Liver (tissue), 9 donors: ENCODE data around the gene SEMA6D. TPM values are rescaled to one million over a fixed set of nuclear protein-coding genes. Genes with fewer than 3 reads are reported as not detected.

Source experiments
- DNase-seq: peaks from one replicate; pipeline ENCODE4 v3.0.0-alpha.2; 2017; ENCODE audit warnings: low spot score
- H3K27ac ChIP-seq, 2 donors: one replicate each; pipeline ENCODE4 v1.7.0; 2013; ENCODE audit warnings: inconsistent platforms in 2 of 2, low read length in 2 of 2, control low read depth in 1 of 2, low read depth in 1 of 2, mild to moderate bottlenecking in 1 of 2
- H3K27me3 ChIP-seq, 4 donors: one replicate each; pipeline versions ENCODE4 v1.6.1 to v1.7.0; 2013; ENCODE audit warnings: low read length in 3 of 4, inconsistent platforms in 1 of 4, mild to moderate bottlenecking in 1 of 4, moderate library complexity in 1 of 4; ENCODE audit not compliant: control insufficient read depth in 4 of 4, insufficient read depth in 4 of 4
- H3K36me3 ChIP-seq, 4 donors: one replicate each; pipeline versions ENCODE4 v1.6.1 to v1.7.0; 2013; ENCODE audit warnings: low read length in 3 of 4, mild to moderate bottlenecking in 3 of 4, low read depth in 1 of 4, moderate library complexity in 1 of 4; ENCODE audit not compliant: control insufficient read depth in 4 of 4, insufficient read depth in 3 of 4
- H3K4me1 ChIP-seq, 4 donors: one replicate each; pipeline versions ENCODE4 v1.6.1 to v1.7.0; 2013; ENCODE audit warnings: low read length in 3 of 4, mild to moderate bottlenecking in 3 of 4, moderate library complexity in 1 of 4; ENCODE audit not compliant: control insufficient read depth in 4 of 4, insufficient read depth in 4 of 4
- H3K4me3 ChIP-seq, 3 donors: one replicate each; pipeline versions ENCODE4 v1.6.1 to v1.7.0; 2013; ENCODE audit warnings: low read length in 3 of 3, control low read depth in 1 of 3, low read depth in 1 of 3, mild to moderate bottlenecking in 1 of 3
- H3K9ac ChIP-seq, 2 donors: one replicate each; pipeline ENCODE4 v1.7.0; 2013; ENCODE audit warnings: low read length in 2 of 2, mild to moderate bottlenecking in 2 of 2, moderate library complexity in 2 of 2, control low read depth in 1 of 2, low read depth in 1 of 2
- H3K9me3 ChIP-seq, 4 donors: one replicate each; pipeline versions ENCODE4 v1.6.1 to v1.7.0; 2013; ENCODE audit warnings: low read length in 3 of 4; ENCODE audit not compliant: control insufficient read depth in 4 of 4
- ATF3 ChIP-seq: IDR thresholded peaks from 2 replicates; pipeline ENCODE4 v1.6.1; 2016; ENCODE audit warnings: antibody characterized with exemption
- CTCF ChIP-seq: fragments of 150-350 bp; IDR thresholded peaks from 2 replicates; pipeline ENCODE4 v1.5.1; 2017; ENCODE audit warnings: improper control_type of control experiment, low read depth, low read length; ENCODE audit not compliant: missing input control
- EGR1 ChIP-seq, 2 donors: IDR thresholded peaks; 2 replicates each; pipeline ENCODE4 v1.6.1; 2016 to 2018; ENCODE audit warnings: antibody characterized with exemption in 2 of 2, low read depth in 2 of 2
- FOXA2 ChIP-seq: IDR thresholded peaks from 2 replicates; pipeline ENCODE4 v1.6.1; 2016; ENCODE audit warnings: antibody characterized with exemption
- HNF4A ChIP-seq, 2 donors: conservative IDR thresholded peaks; 2 replicates each; pipeline ENCODE4 v1.6.1; 2016; ENCODE audit warnings: antibody characterized with exemption in 2 of 2, mild to moderate bottlenecking in 2 of 2
- HNF4G ChIP-seq: IDR thresholded peaks from 2 replicates; pipeline ENCODE4 v1.6.1; 2016; ENCODE audit warnings: antibody characterized with exemption
- JUND ChIP-seq, 2 donors: IDR thresholded peaks; 2 replicates each; pipeline ENCODE4 v1.6.1; 2016; ENCODE audit warnings: antibody characterized with exemption in 2 of 2
- NR2F2 ChIP-seq: IDR thresholded peaks from 2 replicates; pipeline ENCODE4 v1.6.1; 2016; ENCODE audit warnings: antibody characterized with exemption
- RAD21 ChIP-seq, 2 donors: IDR thresholded peaks; 2 replicates each; pipeline ENCODE4 v1.6.1; 2016; ENCODE audit warnings: antibody characterized with exemption in 2 of 2, mild to moderate bottlenecking in 2 of 2
- REST ChIP-seq: IDR thresholded peaks from 2 replicates; pipeline ENCODE4 v1.6.1; 2016; ENCODE audit warnings: antibody characterized with exemption, mild to moderate bottlenecking
- RXRA ChIP-seq, 2 donors: IDR thresholded peaks; 2 replicates each; pipeline ENCODE4 v1.6.1; 2017 to 2018; ENCODE audit warnings: antibody characterized with exemption in 2 of 2, mild to moderate bottlenecking in 1 of 2
- SP1 ChIP-seq: IDR thresholded peaks from 2 replicates; pipeline ENCODE4 v1.6.1; 2018; ENCODE audit warnings: antibody characterized with exemption, mild to moderate bottlenecking
- TAF1 ChIP-seq: conservative IDR thresholded peaks from 2 replicates; pipeline ENCODE4 v1.6.1; 2016; ENCODE audit warnings: antibody characterized with exemption, mild to moderate bottlenecking
- ZBTB33 ChIP-seq: IDR thresholded peaks from 2 replicates; pipeline ENCODE4 v1.6.1; 2016; ENCODE audit warnings: antibody characterized with exemption
- WGBS: extraction: QIAGEN DNeasy Blood & Tissue Kit; methylation state at CpG from one replicate; pipeline ENCODE4 v1.1.7; 2013; 5-methylcytosine and 5-hydroxymethylcytosine counted together
- polyA plus RNA-seq, 2 donors: library from polyadenylated mRNA; stranded (reverse) in 1 of 2; unstranded in 1 of 2; fragments of 200-250 nt in 1 of 2; fragments of >200 nt in 1 of 2; fragmentation: Nextera tagmentation in 1 of 2; extraction: Ambion mirVana in 1 of 2; gene quantifications; one replicate each; pipeline versions ENCODE4 v1.2.1 to v1.2.3, GENCODE V29; 2013 to 2015
- total RNA-seq, 2 donors: library from RNA; depleted of rRNA; stranded (reverse); fragments of >200 nt; gene quantifications; one replicate each; pipeline ENCODE4 v1.2.3, GENCODE V29; 2014
- TF ChIP-seq, protein P1 (sequence below): IDR thresholded peaks from 2 replicates; pipeline ENCODE4 v1.6.1; 2016; ENCODE audit warnings: antibody characterized with exemption
- donor health status: healthy.
- donor health status: healthy.
- donor health status: healthy.
- donor health status: healthy.
- donor health status: healthy.

SEMA6D gene
- total and polyA plus RNA-seq, 4 donors = 1.0 to 4.5 (median 3.1) TPM

DNA sequence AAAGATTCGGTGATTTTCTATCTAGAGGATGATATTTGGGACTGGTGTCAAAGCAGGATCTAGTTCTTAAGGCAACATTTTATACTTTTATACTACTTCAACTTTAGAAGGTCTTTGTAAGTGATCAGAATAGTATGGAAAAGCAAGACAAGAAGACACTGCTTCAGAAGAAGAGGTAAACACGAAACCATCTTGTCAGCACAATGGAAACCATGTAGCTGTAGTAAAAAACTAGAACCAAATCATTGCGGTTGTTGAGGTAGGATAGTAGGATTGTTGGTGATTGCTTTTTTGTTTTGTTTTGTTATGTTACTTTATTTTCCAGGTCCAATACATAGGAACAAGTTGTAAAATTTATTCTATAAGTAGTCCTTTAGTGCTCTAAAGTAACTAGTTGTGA is 40.0 kb downstream of the SEMA6D start:
- Histone ChIP-seq H3K27me3 (no peaks in the 10 kb centered on the region), H3K9me3 (peaks cover 0 to 7% (median 7%) of the 10 kb centered on the region in 4 donors), H3K27ac (no peak overlapping the region), H3K4me3 (no peak overlapping the region), H3K9ac (no peak overlapping the region), H3K4me1 (no peaks in the 10 kb centered on the region), H3K36me3 (no peaks in the 10 kb centered on the region)
- TF ChIP-seq ZBTB33 = no peak
- TF ChIP-seq REST = no peak
- TF ChIP-seq JUND (IDR thresholded peaks at IDR 0.05) = no peak
- TF ChIP-seq HNF4A (conservative IDR thresholded peaks at IDR 0.05) = no peak
- TF ChIP-seq, protein P1, sequence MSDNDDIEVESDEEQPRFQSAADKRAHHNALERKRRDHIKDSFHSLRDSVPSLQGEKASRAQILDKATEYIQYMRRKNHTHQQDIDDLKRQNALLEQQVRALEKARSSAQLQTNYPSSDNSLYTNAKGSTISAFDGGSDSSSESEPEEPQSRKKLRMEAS = no peak
- TF ChIP-seq RAD21 (IDR thresholded peaks at IDR 0.05) = no peak
- TF ChIP-seq RXRA (IDR thresholded peaks at IDR 0.05) = no peak
- no peak for TF ChIP-seq CTCF
- no peak for TF ChIP-seq TAF1
- no peak for TF ChIP-seq EGR1 (IDR thresholded peaks at IDR 0.05; ENCODE audit: low read depth in 2 of 2)
- TF ChIP-seq ATF3 = no peak
- no peak for TF ChIP-seq SP1
- TF ChIP-seq NR2F2 = no peak
- DNase-seq = no peak
- 68% methylated on average over 3 of the region's 3 CpGs for WGBS

DNA sequence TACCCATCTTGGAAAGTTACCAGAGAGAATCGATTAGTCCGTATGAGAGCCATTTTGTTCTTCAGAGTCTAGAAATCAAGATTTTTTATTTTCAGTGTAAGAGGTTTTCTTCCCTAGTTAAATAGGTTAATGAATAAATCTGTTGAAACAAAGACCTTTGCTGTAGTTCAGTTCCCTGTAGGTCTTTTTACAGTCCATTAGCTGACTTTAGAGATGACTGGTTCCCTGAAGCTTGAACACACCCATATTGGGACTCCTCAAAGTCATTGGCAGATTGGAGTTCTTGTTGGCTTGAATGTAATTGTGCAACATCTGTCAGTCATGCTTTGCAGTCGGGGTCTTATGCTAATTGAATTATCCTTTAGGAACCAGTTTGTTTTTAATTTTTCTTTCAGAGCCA is 45.3 kb downstream of the SEMA6D start:
- Histone ChIP-seq H3K9ac (no peak overlapping the region), H3K36me3 (no peaks in the 10 kb centered on the region), H3K4me1 (no peaks in the 10 kb centered on the region), H3K9me3 (no peaks in the 10 kb centered on the region), H3K27ac (no peak overlapping the region), H3K4me3 (no peak overlapping the region), H3K27me3 (no peaks in the 10 kb centered on the region)
- DNase-seq = no peak
- 85% methylated on average over 3 of the region's 3 CpGs for WGBS
- TF ChIP-seq HNF4G (no peak), FOXA2 (no peak), RAD21 (IDR thresholded peaks at IDR 0.05) (no peak), EGR1 (IDR thresholded peaks at IDR 0.05; ENCODE audit: low read depth in 2 of 2) (no peak), CTCF (no peak)
